Measurements from ENCODE around the gene IGFBPL1.
"Not testable (repeated sequence)": the region's sequence is repeated elsewhere in the genome, so short reads cannot be mapped to it uniquely, and the experiment has no call there.

Gene IGFBPL1

GRCh38 chr9:38417003-38417945, 7.0 kb downstream of the IGFBPL1 start:
- Mint-ChIP-seq H3K36me3 (no peaks in the 10 kb centered on the region), H3K9me3 (no peaks in the 10 kb centered on the region), H3K4me1 (no peaks in the 10 kb centered on the region), H3K27ac (no peak overlapping the region), H3K27me3 (peaks cover 55% of the 10 kb centered on the region), H3K4me3 (no peak overlapping the region)
- ATAC-seq = no peak

- Mint-ChIP-seq H3K4me1 (no peaks in the 10 kb centered on the region), H3K9me3 (no peaks in the 10 kb centered on the region), H3K4me3 (no peak overlapping the region), H3K36me3 (no peaks in the 10 kb centered on the region), H3K27me3 (peaks cover 59% of the 10 kb centered on the region), H3K27ac (no peak overlapping the region)
- ATAC-seq = no peak
Measured at GRCh38 chr9:38416461-38416860, 7.8 kb downstream of the IGFBPL1 start.

GRCh38 chr9:38415856-38416255, 8.4 kb downstream of the IGFBPL1 start:
- no peaks in the 10 kb centered on the region for H3K36me3 Mint-ChIP-seq
- no peak overlapping the region for H3K4me3 Mint-ChIP-seq
- no peak overlapping the region for H3K27ac Mint-ChIP-seq
- no peaks in the 10 kb centered on the region for H3K4me1 Mint-ChIP-seq
- H3K9me3 Mint-ChIP-seq = no peaks in the 10 kb centered on the region
- no peak for ATAC-seq
- H3K27me3 Mint-ChIP-seq = peaks cover 59% of the 10 kb centered on the region

GRCh38 chr9:38414040-38414723, 10.1 kb downstream of the IGFBPL1 start:
- Mint-ChIP-seq H3K27ac (no peak overlapping the region), H3K27me3 (peaks cover 50% of the 10 kb centered on the region), H3K4me1 (no peaks in the 10 kb centered on the region), H3K4me3 (no peak overlapping the region), H3K9me3 (no peaks in the 10 kb centered on the region), H3K36me3 (no peaks in the 10 kb centered on the region)
- ATAC-seq = no peak

GRCh38 chr9:38413283-38413682, 11.0 kb downstream of the IGFBPL1 start:
- no peak overlapping the region for H3K4me3 Mint-ChIP-seq
- H3K36me3 Mint-ChIP-seq = no peaks in the 10 kb centered on the region
- ATAC-seq = no peak
- no peaks in the 10 kb centered on the region for H3K4me1 Mint-ChIP-seq
- no peaks in the 10 kb centered on the region for H3K9me3 Mint-ChIP-seq
- H3K27ac Mint-ChIP-seq = no peak overlapping the region
- peaks cover 41% of the 10 kb centered on the region for H3K27me3 Mint-ChIP-seq

- Mint-ChIP-seq H3K4me3 (no peak overlapping the region), H3K4me1 (no peaks in the 10 kb centered on the region), H3K27ac (no peak overlapping the region), H3K27me3 (peaks cover 41% of the 10 kb centered on the region), H3K9me3 (no peaks in the 10 kb centered on the region), H3K36me3 (no peaks in the 10 kb centered on the region)
- no peak for ATAC-seq
Measured at GRCh38 chr9:38412751-38413150, 11.5 kb downstream of the IGFBPL1 start.

- no peak for ATAC-seq
- Mint-ChIP-seq H3K4me1 (no peaks in the 10 kb centered on the region), H3K36me3 (no peaks in the 10 kb centered on the region), H3K4me3 (no peak overlapping the region), H3K27ac (no peak overlapping the region), H3K27me3 (peaks cover 50% of the 10 kb centered on the region), H3K9me3 (no peaks in the 10 kb centered on the region)
Measured at GRCh38 chr9:38408719-38409118, 15.5 kb downstream of the IGFBPL1 start.

GRCh38 chr9:38406476-38407186, 17.6 kb downstream of the IGFBPL1 start:
- Mint-ChIP-seq H3K4me1 (no peaks in the 10 kb centered on the region), H3K27me3 (peaks cover 55% of the 10 kb centered on the region), H3K27ac (no peak overlapping the region), H3K4me3 (no peak overlapping the region), H3K9me3 (no peaks in the 10 kb centered on the region), H3K36me3 (no peaks in the 10 kb centered on the region)
- ATAC-seq = no peak

- Mint-ChIP-seq H3K4me1 (no peaks in the 10 kb centered on the region), H3K27me3 (peaks cover 54% of the 10 kb centered on the region), H3K36me3 (no peaks in the 10 kb centered on the region), H3K9me3 (no peaks in the 10 kb centered on the region), H3K4me3 (no peak overlapping the region), H3K27ac (no peak overlapping the region)
- no peak for ATAC-seq
Measured at GRCh38 chr9:38405785-38406184, 18.5 kb downstream of the IGFBPL1 start.

GRCh38 chr9:38404314-38404713, 19.9 kb downstream of the IGFBPL1 start:
- H3K27ac Mint-ChIP-seq = no peak overlapping the region
- no peaks in the 10 kb centered on the region for H3K9me3 Mint-ChIP-seq
- H3K4me3 Mint-ChIP-seq = no peak overlapping the region
- ATAC-seq = no peak
- H3K36me3 Mint-ChIP-seq = peaks cover 1% of the 10 kb centered on the region
- H3K4me1 Mint-ChIP-seq = no peaks in the 10 kb centered on the region
- H3K27me3 Mint-ChIP-seq = peaks cover 46% of the 10 kb centered on the region

- H3K4me3 Mint-ChIP-seq = no peak overlapping the region
- H3K4me1 Mint-ChIP-seq = no peaks in the 10 kb centered on the region
- peaks cover 46% of the 10 kb centered on the region for H3K27me3 Mint-ChIP-seq
- H3K36me3 Mint-ChIP-seq = peaks cover 22% of the 10 kb centered on the region
- ATAC-seq = no peak
- H3K9me3 Mint-ChIP-seq = no peaks in the 10 kb centered on the region
- H3K27ac Mint-ChIP-seq = no peak overlapping the region
Measured at GRCh38 chr9:38401994-38402393, 22.3 kb downstream of the IGFBPL1 start.

- Mint-ChIP-seq H3K27me3 (peaks cover 30% of the 10 kb centered on the region), H3K36me3 (peaks cover 43% of the 10 kb centered on the region)
- not testable (repeated sequence) for H3K27ac Mint-ChIP-seq, H3K9me3 Mint-ChIP-seq, H3K4me1 Mint-ChIP-seq, H3K4me3 Mint-ChIP-seq, ATAC-seq
Measured at GRCh38 chr9:38399191-38399590, 25.1 kb downstream of the IGFBPL1 start.

- no peak overlapping the region for H3K27ac Mint-ChIP-seq
- ATAC-seq = no peak
Measured at GRCh38 chr9:38396371-38396671, 27.9 kb downstream of the IGFBPL1 start.

GRCh38 chr9:38395653-38396370, 28.4 kb downstream of the IGFBPL1 start:
- Mint-ChIP-seq H3K9me3 (no peaks in the 10 kb centered on the region), H3K27me3 (no peaks in the 10 kb centered on the region), H3K27ac (no peak overlapping the region), H3K36me3 (peaks cover 43% of the 10 kb centered on the region), H3K4me1 (peaks cover 20% of the 10 kb centered on the region), H3K4me3 (no peak overlapping the region)
- ATAC-seq = no peak

More at GRCh38 chr9:38396371-38396671, 27.9 kb downstream of the IGFBPL1 start:
- no peaks in the 10 kb centered on the region for H3K9me3 Mint-ChIP-seq
- H3K27me3 Mint-ChIP-seq = peaks cover 4% of the 10 kb centered on the region
- H3K4me1 Mint-ChIP-seq = peaks cover 20% of the 10 kb centered on the region
- no peak overlapping the region for H3K4me3 Mint-ChIP-seq
- peaks cover 43% of the 10 kb centered on the region for H3K36me3 Mint-ChIP-seq

GRCh38 chr9:38394416-38394815, 29.8 kb downstream of the IGFBPL1 start:
- H3K27ac Mint-ChIP-seq = no peak overlapping the region

More at GRCh38 chr9:38394416-38394815, 29.8 kb downstream of the IGFBPL1 start:
- Mint-ChIP-seq H3K36me3 (peaks cover 43% of the 10 kb centered on the region), H3K4me1 (peaks cover 20% of the 10 kb centered on the region), H3K4me3 (no peak overlapping the region), H3K27me3 (no peaks in the 10 kb centered on the region), H3K9me3 (no peaks in the 10 kb centered on the region)
- no peak for ATAC-seq
